ENCODE data around the gene SOX6.

GRCh38 chr11:16266021-16266420 lies 90.3 kb downstream of the SOX6 start:
- no peak for TF ChIP-seq CTCF (IDR thresholded peaks at IDR 0.05)
- TF ChIP-seq POLR2A (IDR thresholded peaks at IDR 0.05) = no peak

All from right lobe of liver (tissue), 4 donors.